Measurements from ENCODE around the gene WDR75.
"Not testable (repeated sequence)": the region's sequence is repeated elsewhere in the genome, so short reads cannot be mapped to it uniquely, and the experiment has no call there.

WDR75 gene

DNA sequence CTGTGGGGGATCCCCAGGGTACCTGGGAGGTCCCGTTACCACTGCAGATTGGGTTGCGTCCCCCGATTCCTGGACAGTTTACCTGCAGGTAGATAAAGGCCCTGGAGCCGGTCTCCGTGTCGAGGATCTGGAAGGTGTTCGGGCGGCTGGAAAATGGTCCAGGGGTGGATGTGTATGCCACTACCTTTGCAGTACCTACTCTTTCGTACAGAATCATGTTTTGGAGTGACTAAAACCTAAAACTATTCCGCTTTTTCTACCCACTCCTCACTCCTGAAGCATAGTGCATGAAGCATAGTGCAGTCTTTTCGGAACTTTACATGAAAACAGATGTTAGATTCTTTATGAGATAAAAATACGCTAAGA lies 418 bp downstream of the WDR75 start:
- DNase-seq (ENCODE audit: low spot score) = no peak

DNA sequence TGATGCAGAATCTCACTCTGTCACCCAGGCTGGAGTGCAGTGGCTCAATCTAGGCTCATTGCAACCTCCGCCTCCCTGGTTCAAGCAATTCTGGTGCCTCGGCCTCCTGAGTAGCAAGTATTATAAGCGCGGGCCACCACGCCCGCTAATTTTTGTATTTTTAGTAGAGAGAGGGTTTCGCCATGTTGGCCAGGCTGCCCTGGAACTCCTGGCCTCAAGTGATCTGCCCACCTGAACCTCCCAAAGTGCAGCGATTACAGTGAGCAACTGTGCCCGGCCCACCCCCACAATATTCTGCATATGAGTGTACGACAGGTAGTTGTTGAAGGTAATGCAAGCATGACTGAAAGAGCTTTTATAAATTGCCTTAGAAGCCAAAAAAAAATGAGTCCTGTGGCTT lies 1.2 kb downstream of the WDR75 start:
- DNase-seq (ENCODE audit: low spot score) = no peak

DNA sequence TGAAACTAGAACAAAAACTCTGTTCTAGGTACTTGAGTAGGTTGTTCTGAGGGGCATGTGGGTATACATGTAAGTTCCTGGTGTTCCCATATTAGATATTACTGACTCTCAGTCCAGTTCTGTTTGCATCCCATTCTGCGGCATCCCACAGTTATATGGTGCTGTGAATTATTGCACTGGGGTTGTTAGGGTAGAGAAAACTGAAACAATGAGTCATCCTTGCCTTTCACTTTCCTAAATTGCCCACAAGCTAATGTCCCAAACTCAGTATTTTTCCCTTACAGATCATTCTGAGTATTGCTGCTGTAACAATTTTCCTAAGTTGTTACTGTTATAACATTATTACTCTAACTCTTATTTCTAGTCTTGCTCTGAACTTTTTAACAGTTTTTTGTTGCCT lies 3.0 kb downstream of the WDR75 start:
- DNase-seq (ENCODE audit: low spot score) = peak; percentile 13

DNA sequence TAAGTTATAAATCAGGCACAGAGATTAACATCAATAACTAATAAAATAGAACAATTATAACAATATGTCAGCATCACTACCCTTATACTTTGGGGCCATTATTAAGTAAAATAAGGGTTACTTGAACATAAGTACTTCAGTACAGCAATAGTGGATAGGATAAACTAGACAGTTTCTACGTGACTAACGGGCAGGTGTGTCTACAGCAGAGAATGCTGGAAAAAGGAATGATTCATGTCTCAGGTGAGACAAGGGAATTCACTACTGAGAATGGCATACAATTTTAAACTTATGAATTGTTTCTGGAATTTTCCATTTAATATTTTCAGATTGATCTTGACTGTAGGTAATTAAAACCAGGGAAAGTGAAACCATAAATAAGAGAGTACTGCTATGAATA lies 5.5 kb downstream of the WDR75 start:
- DNase-seq (ENCODE audit: low spot score) = no peak

DNA sequence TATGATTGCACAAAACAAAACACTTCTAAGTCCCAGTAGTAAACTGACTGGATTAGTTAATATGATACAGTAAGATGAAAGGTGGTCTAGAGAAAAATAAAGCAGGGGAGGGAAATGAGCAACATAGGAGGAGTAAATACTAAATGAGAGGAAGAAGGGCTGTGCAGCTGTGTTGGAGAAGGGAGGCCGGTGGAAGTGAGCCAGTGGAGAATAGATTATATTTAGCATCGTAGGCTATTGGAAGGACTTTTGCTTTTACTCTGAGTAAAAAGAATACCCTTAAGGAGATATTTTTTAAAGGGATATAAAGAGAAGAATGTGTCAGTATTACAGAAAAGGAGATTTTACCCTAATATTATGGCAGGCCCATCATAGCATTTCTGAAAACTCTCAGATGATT lies 12.7 kb downstream of the WDR75 start:
- no peak for DNase-seq (ENCODE audit: low spot score)

DNA sequence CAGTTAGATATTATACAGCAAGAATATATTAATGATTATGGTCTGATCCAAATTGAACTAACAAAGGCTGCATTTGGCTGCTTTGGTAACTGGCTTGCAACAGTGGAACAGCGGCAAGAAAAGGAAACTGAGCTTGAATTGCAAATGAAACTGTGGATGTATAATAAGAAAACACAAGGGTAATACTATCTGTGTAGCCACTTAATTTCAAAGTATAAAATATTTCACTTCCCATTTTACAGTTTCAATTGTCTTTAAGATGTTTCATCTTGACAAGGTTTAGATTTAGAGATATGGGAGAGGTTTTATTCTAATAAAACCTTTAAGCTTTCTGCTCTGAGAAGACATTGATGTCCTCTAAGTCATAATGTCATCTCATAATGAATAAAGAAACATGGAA lies 23.8 kb downstream of the WDR75 start:
- DNase-seq (ENCODE audit: low spot score) = no peak

DNA sequence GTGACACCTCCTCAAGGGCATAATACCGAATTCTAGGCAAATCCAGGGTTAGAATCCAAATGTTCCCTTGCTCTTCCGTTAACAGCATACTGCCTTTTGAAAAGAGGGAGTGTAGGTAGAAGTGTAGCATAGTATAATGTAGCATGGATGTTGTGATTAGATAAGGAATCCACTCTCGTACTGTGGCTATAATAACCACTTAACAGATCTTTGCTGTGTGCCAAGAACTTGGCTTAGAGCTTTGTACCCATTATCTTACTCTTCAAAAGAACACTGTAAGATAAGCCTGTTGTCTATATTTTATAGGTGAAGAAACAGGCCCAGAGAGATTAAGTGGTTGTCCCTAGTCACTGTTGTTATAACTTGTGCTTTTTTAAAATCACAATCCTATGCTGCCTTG lies 24.2 kb downstream of the WDR75 start:
- no peak for DNase-seq (ENCODE audit: low spot score)

DNA sequence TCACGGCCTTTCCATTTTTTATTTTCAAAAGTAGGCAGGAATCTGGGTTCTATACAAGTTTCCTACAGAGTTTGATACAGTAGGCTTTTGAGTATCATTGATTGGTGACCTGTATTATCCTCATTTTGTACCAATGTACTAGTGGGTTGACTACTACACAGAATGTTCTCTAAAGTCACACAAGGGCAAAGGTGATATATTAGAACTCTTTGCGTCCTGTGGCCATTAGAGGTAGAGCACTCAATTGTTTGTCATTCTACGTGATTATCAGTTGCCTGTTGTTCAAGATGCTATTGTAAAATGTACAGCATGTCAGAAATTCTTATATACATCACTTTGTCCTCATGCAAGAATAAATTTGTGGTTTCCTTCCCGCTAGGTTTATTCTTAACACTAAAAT lies 24.8 kb downstream of the WDR75 start:
- DNase-seq (ENCODE audit: low spot score) = no peak

DNA sequence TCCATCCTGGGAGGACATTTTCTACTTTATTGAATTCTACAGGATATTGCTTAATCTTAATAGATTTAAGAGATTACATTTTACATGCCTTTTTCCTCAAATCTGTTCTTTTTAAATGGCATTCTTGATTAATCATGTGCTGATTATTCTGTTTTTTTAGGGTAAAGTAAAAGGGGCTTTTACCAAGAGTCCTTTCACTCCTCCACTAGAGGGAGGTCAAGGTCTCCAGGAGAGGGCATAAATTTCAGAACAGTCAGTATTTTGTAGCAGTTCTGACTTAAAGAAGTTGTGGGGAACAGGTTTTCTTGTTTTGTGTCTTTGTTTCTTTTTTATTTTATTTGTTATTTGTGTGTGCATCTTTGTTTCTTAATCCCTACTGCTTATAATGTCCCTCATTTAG lies 25.4 kb downstream of the WDR75 start:
- peak; percentile 20 for DNase-seq (ENCODE audit: low spot score)

DNA sequence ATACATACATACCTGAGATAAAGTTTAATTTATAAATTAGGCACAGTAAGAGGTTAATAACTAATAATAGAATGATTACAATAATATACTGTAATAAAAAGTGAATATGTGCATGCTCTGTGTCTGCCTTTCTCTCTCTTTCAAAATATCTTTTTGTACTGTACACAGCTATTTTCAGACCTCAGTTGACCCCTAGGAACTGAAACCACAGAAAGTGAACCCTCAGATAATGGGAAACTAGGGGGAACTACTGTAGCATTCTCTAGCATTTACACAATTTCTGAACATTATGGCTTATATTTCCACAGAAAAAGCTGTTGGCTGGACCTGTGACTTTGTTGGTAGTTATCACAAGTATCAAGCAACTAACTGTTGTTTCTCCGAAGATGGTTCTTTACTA lies 25.9 kb downstream of the WDR75 start:
- no peak for DNase-seq (ENCODE audit: low spot score)

DNA sequence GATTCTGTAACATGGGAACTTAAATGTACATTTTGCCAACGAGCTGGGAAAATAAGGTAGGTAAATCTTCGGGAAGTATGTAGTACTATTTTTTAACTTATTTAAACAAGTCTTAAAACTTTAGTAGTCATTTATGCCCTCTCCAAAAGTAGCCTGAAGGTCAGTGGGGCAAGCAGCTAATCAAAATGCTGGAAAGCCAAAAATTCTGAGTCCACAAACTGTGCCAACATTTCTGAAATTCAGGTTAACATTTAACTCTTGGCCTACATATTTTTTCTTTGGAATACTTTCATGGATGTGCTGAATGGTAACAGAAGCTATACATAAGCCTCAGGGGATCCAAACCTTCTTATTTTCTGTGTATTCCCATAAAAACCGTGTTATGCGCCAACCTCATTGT lies 26.3 kb downstream of the WDR75 start:
- DNase-seq (ENCODE audit: low spot score) = no peak

DNA sequence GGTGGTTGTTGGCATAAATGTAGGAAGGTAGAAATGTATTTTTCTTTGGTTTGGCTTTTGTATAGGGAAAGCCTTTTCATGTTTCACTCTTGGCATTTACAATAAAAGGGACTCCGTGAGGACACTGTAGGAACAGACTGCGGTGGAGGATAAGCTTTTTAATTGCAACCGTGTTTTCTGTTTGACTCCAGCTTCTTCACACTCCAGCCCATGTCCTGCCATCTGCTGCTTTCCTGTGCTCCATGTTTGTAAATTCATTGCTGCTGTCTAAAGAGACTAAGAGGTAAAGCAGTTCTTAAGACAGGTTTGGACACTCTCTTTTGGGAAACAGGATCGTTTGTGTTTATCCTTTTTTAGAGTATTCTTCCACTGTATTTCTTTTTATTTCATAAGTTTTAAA lies 33.3 kb downstream of the WDR75 start:
- no peak for DNase-seq (ENCODE audit: low spot score)

DNA sequence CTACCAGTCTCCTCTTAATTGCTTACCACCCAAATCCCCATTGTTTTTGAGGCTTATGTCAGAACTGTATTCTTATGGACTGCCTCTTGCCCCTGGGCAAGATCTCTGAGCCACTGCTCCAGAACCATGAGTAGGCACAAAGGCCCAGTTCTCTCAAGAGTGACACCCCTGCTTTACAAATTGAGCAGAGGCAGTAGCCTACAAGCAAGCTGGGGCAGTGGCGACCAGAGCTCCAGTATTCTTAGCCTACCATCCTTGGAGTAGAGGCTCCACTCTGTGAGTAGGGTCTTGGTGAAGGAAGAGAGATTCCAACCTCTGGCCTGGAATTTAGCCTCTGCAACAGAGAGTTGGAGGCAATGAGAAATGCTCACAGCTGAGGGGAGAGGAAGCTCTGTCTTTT lies 36.5 kb downstream of the WDR75 start:
- DNase-seq (ENCODE audit: low spot score) = no peak

DNA sequence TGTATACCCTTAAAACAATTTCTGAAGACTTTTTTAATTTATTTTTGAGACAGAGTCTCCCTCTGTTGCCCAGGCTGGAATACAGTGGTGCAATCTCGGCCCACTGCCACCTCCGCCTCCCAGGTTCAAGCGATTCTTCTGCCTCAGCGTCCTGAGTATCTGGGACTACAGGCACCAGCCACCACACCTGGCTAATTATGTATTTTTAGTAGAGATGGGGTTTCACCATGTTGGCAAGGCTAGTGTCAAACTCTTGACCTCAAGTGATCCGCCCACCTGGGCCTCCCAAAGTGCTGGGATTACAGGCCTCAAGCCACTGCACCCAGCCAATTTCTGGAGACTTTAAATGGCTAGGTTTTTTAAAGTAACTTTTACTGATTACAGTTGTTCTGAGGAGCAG lies 37.0 kb downstream of the WDR75 start:
- not testable (repeated sequence) for DNase-seq (ENCODE audit: low spot score)

DNA sequence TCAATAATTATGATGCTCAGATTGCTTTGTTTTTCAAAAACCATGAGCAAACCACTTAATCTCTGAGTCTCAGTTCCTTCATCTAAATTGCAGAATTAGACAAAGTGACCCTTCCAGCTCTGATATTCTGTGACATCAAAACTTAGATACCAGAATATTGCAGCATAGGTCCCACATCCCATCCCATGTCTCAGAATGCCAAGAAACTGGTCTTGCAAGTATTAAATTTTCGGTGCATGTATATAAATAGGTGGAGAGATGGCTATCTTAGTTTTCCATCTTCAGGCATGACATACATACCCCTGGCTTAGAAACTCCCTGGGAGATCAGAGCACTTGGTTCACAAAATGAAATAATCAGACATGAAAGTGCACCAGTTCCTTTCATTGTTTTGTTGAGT lies 39.8 kb downstream of the WDR75 start:
- DNase-seq (ENCODE audit: low spot score) = no peak

DNA sequence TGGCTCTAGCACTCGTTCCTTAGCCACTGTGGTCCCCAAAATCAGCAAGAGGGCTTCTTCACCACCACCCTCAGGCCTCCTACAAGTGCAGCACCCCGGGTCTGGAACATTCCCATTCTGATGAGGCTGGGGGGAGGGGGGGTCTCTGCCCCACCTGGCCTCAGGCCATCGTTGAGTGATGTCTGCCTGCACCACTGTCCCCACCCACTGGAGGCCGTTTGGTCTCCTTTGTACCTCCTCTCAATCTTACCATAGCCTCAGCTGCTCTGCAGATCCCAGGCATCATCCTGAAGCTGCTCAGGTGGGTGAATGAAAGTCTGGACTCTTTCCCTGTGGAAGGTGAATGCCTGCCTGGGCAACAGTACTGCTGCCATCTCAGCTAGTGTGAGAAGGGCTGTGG lies 42.3 kb downstream of the WDR75 start:
- no peak for DNase-seq (ENCODE audit: low spot score)

DNA sequence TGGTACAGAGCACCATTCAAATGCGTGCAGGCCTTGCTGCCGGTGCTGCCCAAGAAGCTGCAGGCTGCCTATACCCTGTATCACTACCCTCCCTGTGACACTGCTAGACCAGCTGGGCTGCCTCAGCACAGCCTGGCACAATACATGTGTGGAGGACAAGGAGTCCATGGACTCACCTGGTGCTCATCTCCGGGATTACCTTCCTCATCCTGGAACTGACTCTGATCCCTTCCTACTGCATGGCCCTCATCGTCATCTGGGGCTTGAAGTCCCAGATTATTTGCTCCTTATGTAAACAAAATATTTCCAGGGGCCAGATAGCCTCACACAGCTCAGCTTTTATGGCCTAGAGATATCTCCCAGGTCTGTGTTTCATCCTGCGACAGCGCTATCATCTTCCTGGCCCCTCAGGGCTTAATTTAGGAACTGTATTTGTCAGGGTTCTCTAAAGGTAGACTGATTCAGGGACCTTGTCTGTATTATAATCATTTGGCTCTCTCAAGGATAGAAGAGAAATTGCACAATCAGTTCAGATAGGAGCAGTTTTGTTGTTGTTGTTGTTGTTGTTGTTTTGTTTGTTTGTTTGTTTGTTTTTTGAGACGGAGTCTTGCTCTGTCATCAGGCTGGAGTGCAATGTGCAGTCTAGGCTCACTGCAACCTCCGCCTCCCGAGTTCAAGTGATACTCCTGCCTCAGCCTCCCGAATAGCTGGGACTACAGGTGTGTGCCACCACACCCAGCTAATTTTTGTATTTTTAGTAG lies 42.9 kb downstream of the WDR75 start:
- no peak for DNase-seq (ENCODE audit: low spot score)

DNA sequence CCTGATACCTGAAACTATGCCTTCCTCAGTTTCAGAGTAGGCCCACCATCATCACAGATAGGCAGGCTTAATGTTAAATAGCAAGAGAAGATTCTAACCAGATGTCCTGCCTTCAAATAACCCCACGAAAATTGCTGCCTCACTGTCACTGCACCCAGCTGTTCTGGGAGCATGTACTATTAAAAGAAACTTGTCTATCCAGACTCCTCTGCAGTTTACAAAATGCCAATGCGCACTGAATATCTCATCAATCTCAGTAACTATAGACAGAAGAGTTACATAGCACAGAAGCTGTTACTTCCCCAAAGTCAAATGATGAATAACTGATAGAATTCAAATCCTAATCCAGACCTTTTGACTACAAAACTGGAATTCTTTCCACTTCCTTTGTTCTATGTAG lies 43.9 kb downstream of the WDR75 start:
- no peak for DNase-seq (ENCODE audit: low spot score)

DNA sequence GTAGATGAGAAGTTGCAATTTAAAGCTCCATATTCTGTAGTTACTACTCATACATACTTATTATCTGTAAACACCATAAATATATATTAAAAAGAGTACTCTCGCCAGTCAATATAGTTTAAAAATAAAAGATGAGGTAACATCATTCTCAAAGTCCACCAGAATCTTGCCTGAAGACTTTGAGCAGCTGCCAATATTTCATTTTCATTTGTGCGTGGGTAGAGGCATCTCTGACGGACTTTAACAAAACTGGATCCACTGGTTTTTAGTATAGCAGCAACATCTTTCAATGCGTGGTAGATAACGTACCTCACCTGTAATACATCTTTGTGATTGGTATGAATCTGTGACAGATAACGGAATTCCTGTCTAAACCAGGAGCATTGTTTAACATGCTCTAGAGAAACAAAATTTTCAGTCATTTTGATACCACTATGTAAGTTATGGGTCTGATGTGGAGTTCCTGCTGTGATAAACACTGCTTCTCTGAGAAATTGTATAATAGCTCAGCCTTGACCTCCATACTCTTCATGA lies 45.0 kb downstream of the WDR75 start:
- DNase-seq (ENCODE audit: low spot score) = no peak

DNA sequence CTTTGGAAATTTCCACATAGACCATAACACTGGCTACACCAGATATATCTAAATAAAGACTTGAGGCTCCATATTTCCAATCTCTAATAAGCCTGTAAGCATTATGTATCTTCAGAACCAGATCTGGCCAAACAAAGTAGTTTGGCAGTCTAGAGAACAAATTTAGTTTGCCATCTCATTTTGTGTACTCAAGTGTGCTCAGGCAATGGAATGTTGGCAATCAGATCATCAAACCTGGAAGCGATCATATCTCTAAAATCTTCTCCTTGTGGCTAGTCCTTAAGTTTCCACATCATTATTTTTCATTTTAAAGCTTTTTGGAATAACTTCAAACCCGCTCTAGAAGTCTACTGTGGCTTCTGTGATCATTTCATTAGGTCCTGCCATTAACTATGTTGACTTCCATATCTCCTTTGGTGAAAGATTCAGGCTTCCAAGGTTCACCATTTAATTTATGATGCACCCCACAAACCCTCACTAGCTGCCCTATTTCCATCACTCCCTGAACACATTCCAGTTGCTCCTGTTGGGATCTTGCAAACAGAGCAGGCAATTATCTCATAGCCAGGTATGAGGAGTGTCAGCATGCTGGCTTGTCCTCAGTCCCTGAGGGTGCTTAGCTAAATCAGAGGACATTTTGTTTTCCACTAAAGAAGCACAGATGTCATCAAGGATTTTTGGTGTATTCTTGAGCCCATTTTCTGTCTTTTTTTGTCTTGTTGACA lies 46.2 kb downstream of the WDR75 start:
- no peak for DNase-seq (ENCODE audit: low spot score)

DNA sequence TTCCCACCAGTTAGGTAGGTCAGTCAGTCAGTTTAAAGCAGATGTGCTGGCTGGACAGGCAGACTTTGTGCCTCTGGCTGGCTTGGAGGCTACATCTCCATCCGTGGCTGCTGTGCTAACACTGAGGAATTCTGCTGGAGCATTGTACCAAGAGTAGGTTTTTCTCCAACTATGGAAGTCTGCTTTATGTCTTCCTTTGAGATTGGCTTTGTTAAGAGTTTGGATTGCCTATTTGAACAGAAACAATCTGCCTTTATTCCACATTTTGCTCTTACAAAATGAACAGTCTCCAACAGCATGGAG lies 46.7 kb downstream of the WDR75 start:
- DNase-seq (ENCODE audit: low spot score) = no peak

DNA sequence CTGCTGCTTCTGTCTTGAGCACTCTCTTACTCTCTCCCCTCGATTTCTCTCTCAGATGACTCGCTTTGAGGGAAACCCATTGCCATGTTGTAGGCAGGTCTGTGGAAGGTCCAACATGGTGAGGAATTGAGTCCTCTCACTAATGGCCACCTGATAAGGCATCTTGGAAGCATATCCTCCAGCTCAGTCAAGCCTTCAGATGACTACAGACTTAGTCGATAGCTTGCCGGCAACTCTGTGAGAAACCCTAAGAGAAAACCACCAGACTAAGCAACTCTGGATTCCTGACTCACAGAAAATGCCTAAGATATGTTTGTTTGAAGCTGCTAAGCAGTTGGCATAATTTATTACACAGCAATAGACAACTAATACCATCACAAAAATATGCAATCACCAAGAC lies 51.2 kb downstream of the WDR75 start:
- peak; percentile 75 for DNase-seq (ENCODE audit: low spot score)

DNA sequence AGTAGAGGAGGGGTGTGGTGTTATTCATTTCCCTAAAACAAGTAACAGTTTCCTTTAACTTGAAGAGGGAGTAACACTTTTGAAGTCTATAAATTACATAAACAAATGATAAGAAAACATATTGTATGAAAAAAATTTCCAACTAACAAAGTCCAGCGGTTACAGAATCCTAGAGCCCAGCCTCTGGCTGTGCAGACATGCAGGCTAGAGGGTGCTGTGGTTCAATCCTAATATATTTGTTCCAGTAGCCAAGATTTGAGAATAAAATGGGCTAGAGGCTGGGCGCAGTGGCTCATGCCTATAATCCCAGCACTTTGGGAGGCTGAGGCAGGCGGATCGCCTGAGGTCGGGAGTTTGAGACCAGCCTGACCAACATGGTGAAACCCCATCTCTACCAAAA lies 56.9 kb downstream of the WDR75 start:
- no peak for DNase-seq (ENCODE audit: low spot score)

DNA sequence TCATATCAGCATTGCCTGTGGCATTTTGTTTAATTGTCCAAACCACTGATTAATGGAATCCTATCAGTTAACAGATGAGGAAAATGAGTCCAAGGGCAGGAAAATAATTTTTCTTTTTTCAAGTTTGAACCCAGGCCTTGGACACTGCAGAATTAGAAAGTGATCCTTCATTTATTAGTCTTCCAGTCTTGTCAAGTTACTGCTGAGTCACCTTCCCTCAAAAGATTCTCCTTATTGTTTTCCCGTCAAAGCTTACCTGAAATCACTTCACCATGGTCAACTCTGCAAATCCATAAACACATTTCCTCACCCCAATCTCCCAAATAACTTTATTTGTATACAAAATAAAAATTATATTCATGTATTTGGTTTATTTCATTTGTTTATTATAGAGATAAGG lies 57.9 kb downstream of the WDR75 start:
- no peak for DNase-seq (ENCODE audit: low spot score)

Data from kidney tubule cell (primary cell).